SK-N-SH treated with all-trans-retinoic acid at 6 μM for 48 hours (cell line): Measurements from ENCODE around the gene KBTBD12.

ENCODE experiments used
- CREB5 ChIP-seq: fragments of 250-450 bp; sonication (Bioruptor Pico); IDR thresholded peaks from 2 replicates; pipeline ENCODE4 v1.5.1; 2020; ENCODE audit warnings: low read depth, mild to moderate bottlenecking, moderate library complexity
- CSRNP3 ChIP-seq: fragments of 250-450 bp; sonication (Bioruptor Pico); IDR thresholded peaks from 2 replicates; pipeline ENCODE4 v1.5.1; 2021; ENCODE audit warnings: mild to moderate bottlenecking, moderate library complexity
- GLIS3 ChIP-seq: fragments of 250-450 bp; sonication (Bioruptor Pico); IDR thresholded peaks from 2 replicates; pipeline ENCODE4 v1.5.0; 2020; ENCODE audit warnings: mild to moderate bottlenecking, moderate library complexity
- OSR1 ChIP-seq: fragments of 250-450 bp; sonication (Bioruptor Pico); IDR thresholded peaks from 2 replicates; pipeline ENCODE4 v1.8.0; 2022; ENCODE audit warnings: moderate library complexity, mild to moderate bottlenecking, inconsistent platforms
- PATZ1 ChIP-seq: fragments of 250-450 bp; sonication (Bioruptor Pico); IDR thresholded peaks from 2 replicates; pipeline ENCODE4 v1.8.0; 2020; ENCODE audit warnings: mild to moderate bottlenecking, moderate library complexity, borderline replicate concordance
- POU6F1 ChIP-seq: fragments of 250-450 bp; sonication (Bioruptor Pico); IDR thresholded peaks from 2 replicates; pipeline ENCODE4 v1.8.0; 2021; ENCODE audit warnings: low read depth, mild to moderate bottlenecking, moderate library complexity, borderline replicate concordance
- PPARA ChIP-seq: fragments of 250-450 bp; sonication (Bioruptor Pico); IDR thresholded peaks from 2 replicates; pipeline ENCODE4 v1.5.0; 2020; ENCODE audit warnings: mild to moderate bottlenecking, borderline replicate concordance
- RARB ChIP-seq: fragments of 250-450 bp; sonication (Bioruptor Pico); IDR thresholded peaks from 2 replicates; pipeline ENCODE4 v1.8.0; 2021; ENCODE audit warnings: mild to moderate bottlenecking, moderate library complexity
- SNAI2 ChIP-seq: fragments of 250-450 bp; sonication (Bioruptor Pico); IDR thresholded peaks from 2 replicates; pipeline ENCODE4 v1.5.0; 2020; ENCODE audit warnings: mild to moderate bottlenecking, moderate library complexity
- TCF4 ChIP-seq: fragments of 250-450 bp; sonication (Bioruptor Pico); IDR thresholded peaks from 2 replicates; pipeline ENCODE4 v1.8.0; 2021; ENCODE audit warnings: mild to moderate bottlenecking, moderate library complexity, borderline replicate concordance
- ZC3H10 ChIP-seq: fragments of 250-450 bp; sonication (Bioruptor Pico); IDR thresholded peaks from 2 replicates; pipeline ENCODE4 v1.5.1; 2021; ENCODE audit warnings: mild to moderate bottlenecking, moderate library complexity
- ZFP3 ChIP-seq: fragments of 250-450 bp; sonication (Bioruptor Pico); IDR thresholded peaks from 2 replicates; pipeline ENCODE4 v1.5.0; 2020; ENCODE audit warnings: mild to moderate bottlenecking, moderate library complexity
- ZNF565 ChIP-seq: fragments of 450-650 bp; formaldehyde crosslinking; conservative IDR thresholded peaks from 2 replicates; pipeline ENCODE4 v1.5.0; 2020; ENCODE audit warnings: low read depth, mild to moderate bottlenecking, moderate library complexity
- ZNF70 ChIP-seq: fragments of 450-650 bp; formaldehyde crosslinking; IDR thresholded peaks from 2 replicates; pipeline ENCODE4 v1.5.0; 2020; ENCODE audit warnings: mild to moderate bottlenecking, moderate library complexity

GRCh38 chr3:127889976-127890650 lies 24.9 kb upstream of the KBTBD12 start:
- TF ChIP-seq ZNF70 (no peak), PATZ1 (CRISPR knock-in tag) (no peak), ZFP3 (CRISPR knock-in tag) (no peak), SNAI2 (CRISPR knock-in tag) (no peak), RARB (no peak), TCF4 (CRISPR knock-in tag) (no peak), ZC3H10 (CRISPR knock-in tag) (no peak), PPARA (CRISPR knock-in tag) (no peak), GLIS3 (CRISPR knock-in tag) (no peak), CSRNP3 (CRISPR knock-in tag) (no peak), OSR1 (CRISPR knock-in tag) (no peak), CREB5 (CRISPR knock-in tag) (no peak), ZNF565 (CRISPR knock-in tag) (no peak), POU6F1 (CRISPR knock-in tag) (no peak)
